Stimulated activated naive CD4-positive, alpha-beta T cell (primary cell): ENCODE measurements around the gene MKKS.
"Not testable (repeated sequence)": the region's sequence is repeated elsewhere in the genome, so short reads cannot be mapped to it uniquely, and the experiment has no call there.

ENCODE experiments used
- DNase-seq, 6 experiments: peaks; one replicate each; lab custom pipeline; 2025; lab: John Stamatoyannopoulos, UW

The MKKS gene

GRCh38 chr20:10412591-10413408 is 21.2 kb downstream of the MKKS start:
- DNase-seq = no peak

GRCh38 chr20:10411673-10412072 is 22.3 kb downstream of the MKKS start:
- no peak for DNase-seq

GRCh38 chr20:10408108-10408813 is 25.8 kb downstream of the MKKS start:
- DNase-seq = no peak

DNA sequence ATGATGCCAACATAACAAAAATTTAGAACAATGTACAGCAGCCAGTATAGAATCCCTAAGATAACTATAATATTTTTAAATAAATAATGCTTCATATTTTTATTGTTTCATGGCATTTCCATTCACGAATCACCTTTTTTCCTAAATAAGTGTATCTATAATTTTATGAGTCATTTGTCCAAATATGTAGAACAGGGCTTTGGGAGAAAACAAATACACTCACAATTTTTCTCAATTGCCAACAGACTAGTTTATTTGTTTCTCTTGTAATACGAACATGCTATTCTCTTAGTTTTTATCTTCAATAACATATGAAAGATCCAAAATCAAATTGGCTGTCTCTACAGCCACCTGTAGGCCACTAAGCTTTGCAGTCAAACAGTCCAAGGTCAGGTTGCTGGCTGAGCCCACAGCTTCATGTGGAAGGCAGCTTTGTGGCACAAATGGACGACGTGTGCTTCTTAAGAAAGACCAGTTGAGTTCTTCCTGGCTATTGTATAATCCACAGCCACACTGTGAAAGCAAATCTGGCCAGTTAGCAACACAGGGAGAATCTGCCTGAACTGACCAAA is 29.0 kb downstream of the MKKS start:
- DNase-seq = no peak

DNA sequence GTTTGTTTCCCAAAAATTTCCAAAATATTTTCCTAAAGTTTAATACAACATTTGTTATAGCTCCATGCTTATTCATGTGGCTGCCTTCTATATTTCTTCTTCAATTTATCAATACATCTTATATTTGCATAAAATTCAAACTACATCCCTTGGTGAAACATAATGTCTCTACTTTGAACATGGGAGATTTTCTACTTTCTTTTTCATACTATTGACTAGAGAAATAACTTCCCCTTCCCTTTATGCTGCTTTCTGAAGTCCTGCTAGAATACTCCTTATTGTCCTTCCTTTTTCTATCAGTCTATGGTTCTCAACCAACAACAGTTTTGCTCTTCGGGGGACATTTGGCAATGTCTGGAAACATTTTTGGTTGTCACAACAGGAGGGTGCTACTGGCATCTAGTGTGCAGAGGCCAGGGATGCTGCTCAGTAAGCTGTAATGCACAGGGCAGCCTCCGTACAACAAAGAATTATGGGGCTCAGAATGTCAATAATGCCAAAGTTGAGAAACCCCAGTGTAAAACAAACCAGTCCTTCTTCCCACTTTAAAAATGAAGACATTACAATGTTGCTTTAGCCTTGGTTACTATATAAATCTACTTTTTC is 29.9 kb downstream of the MKKS start:
- no peak for DNase-seq

DNA sequence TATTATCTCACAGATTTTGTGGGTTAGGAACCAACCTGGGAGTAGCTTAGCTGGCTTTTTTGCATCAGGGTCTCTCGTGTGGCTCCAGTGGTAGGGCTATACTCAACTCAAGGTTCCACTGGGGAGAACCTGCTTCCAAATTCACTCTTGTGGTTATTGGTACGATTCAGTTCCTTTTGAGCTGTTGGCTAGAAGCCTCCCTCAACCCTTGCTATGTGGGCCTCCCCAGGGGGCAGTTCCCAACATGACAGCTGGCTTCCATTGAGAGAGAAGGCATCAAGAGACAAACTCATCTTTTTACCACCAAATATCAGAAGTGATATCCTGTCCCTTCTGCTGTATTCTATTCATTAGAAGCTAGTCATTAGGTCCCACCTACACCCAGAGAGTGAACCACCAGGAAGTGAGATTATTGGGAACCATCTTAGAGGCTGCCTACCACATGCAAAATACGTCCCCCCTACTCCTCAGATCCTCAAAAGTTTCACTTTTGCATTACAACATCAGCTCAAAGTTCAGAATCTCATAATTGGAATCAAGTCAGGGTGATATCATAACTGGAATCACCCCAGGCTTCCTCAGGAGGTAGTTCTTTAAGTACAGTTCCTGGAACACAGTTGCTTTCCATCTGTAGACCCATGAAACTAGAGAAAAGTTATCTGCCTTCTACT is 30.9 kb downstream of the MKKS start:
- no peak for DNase-seq

DNA sequence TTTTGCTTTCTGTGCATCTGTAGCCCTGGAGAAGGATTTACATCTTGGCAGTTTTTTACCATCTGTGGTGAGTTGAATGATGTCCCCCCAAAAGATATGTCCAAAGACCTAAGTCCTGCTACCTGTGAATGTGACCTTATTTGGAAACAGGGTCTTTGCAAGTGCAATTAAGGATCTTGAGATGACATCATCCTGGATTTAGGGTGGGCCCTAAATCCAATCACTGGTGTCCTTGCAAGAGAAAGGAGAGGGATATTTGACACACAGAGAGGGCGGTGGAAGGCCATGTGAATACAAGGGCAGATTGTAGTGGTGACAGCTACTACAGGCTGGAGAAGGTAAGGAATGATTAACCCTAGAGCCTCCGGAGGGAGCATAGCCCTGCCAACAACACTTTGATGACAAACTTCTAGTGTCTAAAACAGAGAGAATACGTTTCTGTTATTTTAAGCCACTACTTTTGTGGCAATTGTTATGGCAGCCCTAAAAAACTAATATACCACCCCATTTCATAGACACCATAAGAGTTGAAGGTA is 35.1 kb downstream of the MKKS start:
- DNase-seq = no peak

DNA sequence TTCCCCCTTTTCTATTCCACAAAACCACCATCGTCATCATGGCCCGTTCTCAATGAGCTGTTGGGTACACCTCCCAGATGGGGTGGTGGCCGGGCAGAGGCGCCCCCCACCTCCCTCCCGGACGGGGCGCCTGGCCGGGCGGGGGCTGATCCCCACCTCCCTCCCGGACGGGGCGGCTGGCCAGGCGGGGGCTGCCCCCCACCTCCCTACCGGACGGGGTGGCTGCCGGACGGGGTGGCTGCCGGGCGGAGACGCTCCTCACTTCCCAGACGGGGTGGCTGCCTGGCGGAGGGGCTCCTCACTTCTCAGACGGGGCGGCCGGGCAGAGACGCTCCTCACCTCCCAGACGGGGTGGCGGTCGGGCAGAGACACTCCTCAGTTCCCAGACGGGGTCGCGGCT is 39.3 kb downstream of the MKKS start:
- not testable (repeated sequence) for DNase-seq

DNA sequence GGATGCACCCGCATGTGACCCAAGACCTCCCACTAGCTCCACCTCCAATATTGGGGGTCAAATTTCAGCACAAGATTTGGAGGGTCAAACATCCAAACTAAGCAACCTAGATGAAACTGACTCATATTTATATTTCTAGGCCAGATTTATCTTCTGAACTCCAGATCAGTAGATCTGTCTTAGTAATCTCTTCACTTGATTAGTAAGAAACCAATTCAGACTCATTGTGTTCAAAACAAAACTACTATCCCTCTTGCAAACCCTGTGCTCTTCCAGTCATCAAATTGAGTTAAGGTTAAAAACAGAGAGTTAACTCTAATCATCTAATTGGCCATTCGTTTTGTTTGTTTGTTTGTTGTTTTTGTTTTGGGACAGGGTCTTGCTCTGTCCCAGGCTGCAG is 43.3 kb downstream of the MKKS start:
- no peak for DNase-seq

- no peak for DNase-seq
Measured at GRCh38 chr20:10388597-10388996, 45.4 kb downstream of the MKKS start.

GRCh38 chr20:10387686-10388085 is 46.3 kb downstream of the MKKS start:
- DNase-seq = no peak

GRCh38 chr20:10385850-10386544 is 48.0 kb downstream of the MKKS start:
- no peak for DNase-seq

DNA sequence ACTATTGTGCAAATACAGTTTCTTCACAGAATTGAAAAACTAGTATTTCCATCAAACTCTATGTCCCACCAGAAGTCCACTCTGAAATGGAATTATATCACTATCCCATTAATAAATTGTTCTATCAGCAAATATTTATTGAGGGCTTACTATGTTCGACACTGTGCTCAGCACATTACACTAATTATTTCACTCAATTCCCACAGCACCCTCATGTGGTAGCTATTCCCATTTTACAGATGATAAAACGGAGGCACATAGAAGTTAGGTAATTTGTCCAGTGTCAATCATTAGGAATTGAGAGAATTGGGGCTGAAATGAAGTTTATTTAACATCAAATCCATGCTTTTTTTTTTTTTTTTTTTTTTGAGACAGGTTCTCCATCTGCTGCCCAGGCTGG is 52.5 kb downstream of the MKKS start:
- DNase-seq = no peak

DNA sequence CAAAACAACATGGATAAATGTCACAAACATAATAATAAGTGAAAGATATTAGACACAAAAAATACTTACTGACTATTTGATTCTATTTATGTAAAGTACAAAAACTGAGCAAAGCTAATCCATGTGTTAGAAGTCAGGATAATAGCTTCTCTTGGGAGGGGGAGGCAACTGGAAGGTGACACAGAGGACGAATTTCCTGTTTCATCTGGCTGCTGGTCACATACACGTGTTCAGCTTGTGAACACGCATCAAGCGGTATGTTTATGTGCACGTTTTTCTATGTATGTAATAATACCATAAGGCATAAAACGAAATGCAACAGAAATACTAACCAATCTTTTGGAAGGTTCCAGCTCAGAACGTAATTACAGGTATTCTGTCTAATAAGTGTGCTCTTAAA is 54.3 kb downstream of the MKKS start:
- DNase-seq = no peak

GRCh38 chr20:10376270-10377075 is 57.5 kb downstream of the MKKS start:
- DNase-seq = no peak

- no peak for DNase-seq
Measured at GRCh38 chr20:10375191-10375590, 58.8 kb downstream of the MKKS start.

GRCh38 chr20:10374036-10374435 is 60.0 kb downstream of the MKKS start:
- DNase-seq = no peak

GRCh38 chr20:10371467-10371866 is 62.6 kb downstream of the MKKS start:
- DNase-seq = no peak

DNA sequence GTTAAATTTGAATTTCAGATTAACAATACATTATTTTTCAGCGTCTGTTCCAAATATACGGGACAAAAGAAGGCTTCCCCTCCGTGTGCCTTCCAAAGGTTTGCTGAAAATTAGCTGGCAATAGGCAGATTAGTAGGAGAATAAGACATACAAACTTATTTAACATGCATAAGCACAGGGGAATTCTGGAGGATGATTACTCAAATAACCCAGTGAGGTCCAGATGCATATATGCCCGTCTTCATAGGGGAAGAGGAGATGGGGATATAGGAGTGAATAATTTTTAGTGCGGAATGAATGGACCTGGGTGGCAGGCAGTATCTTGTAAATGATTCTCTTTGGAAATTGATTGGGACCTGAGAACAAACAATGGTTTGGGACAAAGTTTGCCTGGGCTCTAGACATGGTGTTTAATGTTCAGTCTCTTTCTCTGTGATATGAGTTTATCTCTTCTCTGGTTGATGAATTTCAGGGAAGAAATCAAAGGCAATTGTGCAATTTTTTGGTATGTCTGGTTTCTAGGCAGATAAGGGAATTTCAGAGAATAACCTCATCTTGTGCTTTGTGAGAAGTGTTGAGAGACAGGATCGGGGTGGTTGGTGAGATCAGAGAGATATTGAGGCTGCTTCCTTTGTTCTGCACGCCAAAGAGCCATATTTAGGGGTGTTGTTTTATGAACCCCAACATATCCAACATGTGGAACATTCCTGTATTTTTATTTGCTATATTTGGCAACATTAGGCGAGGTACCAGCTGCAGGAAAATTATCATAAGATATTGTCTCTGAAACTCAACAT is 63.7 kb downstream of the MKKS start:
- DNase-seq = no peak

- no peak for DNase-seq
Measured at GRCh38 chr20:10369723-10370090, 64.3 kb downstream of the MKKS start.
